Activated CD4-positive, CD25-positive, alpha-beta regulatory T cell treated with anti-CD3 and anti-CD28 coated beads, Interleukin-2, amount 50 U/mL, for 72 hours (primary cell): ENCODE data around the gene FMNL2.

ENCODE experiments used
- DNase-seq: peaks from one replicate; pipeline ENCODE4 v3.0.0; 2021

FMNL2 gene

DNA sequence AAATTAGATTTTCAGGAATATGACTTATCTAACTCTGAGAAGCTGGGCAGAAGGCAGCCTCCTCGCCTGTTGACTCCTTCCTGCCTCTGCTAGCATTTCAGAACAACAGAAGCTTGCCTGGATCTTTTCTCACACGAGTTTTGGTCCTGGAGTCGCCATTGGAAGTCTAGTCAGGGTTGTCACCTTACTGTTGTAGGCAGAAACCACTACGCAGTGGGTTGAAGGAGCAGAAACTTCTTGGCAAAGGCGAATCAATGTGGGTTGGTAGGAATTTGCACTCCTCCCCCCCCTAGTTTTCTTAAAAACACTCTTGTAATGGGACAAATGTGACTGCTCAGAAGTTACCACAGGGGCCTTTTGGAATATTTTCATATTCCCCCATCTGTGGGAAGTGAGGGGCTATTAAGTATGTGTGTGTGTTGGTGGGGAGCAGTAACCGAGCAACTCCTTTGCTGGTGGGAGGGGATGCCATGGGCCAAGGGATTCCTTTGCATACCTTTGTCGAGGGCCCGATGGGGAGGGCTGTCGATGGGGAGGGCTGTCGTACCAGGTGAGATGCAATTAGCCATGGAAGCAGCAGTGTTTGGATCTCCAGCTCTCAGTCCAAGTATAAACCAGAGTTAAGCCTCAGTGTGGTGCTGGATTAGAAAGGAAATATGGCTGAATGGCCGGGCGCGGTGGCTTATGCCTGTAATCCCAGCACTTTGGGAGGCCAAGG lies 117.4 kb downstream of the FMNL2 start:
- DNase-seq, result no peak

DNA sequence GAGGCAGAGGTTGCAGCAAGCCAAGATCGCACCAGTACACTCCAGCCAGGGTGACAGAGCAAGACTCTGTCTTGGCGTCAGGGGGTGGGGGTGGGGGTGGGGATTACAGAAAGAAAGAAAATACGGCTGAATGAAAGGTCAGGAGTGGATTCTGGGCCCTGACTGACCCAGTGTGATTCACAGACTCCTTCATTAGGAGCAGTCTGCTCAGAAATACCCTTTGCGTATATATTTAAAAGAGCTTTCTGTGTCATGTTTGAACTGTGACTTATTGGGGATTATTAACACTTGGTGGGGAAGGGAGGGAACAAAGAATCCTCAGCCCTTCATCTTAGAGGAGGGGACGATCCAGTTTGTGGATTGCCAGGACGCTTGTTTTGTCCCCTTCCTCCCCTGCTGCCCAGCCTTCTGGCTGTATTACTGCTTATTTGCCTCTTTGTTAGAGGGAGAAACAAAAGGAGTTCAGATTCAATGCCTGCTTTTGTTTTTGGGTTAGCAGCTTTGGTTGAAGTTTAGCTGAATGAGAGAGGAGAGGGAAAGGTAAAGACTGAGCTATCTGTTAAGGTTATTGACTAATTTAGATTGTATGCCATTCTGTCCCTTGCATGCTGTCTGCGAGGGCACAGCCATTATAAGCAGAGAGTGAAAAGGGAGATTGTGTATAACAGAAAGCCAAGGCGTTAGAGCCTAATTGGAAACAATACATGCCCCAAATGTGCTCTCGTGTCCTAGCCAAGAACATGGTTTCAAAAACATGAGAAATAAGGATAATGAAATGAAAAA lies 118.3 kb downstream of the FMNL2 start:
- no peak for DNase-seq

DNA sequence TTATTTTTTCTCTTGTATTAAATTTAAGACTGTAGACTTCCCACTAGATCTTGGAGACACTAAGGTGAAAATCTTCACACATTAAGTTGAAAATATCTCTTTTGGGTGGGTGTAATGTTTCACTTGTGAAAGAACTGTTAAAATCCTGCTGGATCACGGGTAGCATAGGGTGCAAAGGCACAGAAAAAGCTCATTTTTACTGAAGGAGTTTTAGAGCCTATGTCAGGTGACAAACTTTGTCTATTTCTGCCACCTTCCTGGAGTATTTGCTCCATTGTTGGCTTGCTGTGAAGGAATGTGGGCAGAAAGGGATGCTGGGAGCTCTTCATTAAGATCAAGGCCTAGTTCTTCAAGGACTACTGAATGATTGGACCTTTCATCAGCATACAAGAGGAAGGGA lies 119.4 kb downstream of the FMNL2 start:
- no peak for DNase-seq

DNA sequence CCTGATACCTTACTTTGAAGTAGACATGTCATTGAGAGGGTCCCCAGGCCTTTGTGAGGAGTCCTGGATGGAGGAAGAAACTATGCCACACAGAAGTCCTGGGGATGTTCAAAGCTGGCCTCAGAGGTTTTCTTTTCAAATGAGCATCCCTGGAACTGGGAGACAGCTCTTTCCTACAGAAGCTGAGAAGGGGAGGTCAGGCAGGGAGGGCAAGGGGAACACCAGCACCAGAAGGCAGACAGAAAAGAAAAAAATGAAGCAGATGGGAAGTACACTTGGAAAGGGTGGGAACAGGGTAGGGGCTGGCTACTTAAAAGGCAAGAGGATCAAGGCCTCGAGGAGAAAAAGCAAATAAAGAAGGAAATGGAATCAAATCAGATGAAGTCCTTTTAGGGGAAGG lies 120.0 kb downstream of the FMNL2 start:
- no peak for DNase-seq

- DNase-seq, result no peak
Observed at GRCh38 chr2:152455738-152456137, 120.8 kb downstream of the FMNL2 start.

- DNase-seq, result no peak
Observed at GRCh38 chr2:152456262-152456661, 121.3 kb downstream of the FMNL2 start.

- DNase-seq, result no peak
Observed at GRCh38 chr2:152458441-152458940, 123.5 kb downstream of the FMNL2 start.

- DNase-seq, result no peak
Observed at GRCh38 chr2:152459091-152459490, 124.1 kb downstream of the FMNL2 start.

DNA sequence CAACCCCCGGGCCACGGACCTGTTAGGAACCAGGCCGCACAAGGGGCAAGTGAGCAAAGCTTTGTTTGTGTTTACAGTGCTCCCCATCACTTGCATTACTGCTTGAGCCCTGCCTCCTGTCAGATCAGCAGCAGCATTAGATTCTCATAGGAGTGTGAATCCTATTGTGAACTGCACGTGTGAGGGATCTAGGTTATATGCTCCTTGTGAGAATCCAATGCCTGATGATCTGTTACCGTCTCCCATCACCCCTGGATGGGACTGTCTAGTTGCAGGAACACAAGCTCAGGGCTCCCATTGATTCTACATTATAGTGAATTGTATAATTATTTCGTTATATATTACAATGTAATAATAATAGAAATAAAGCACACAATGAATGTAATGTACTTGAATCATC lies 125.6 kb downstream of the FMNL2 start:
- no peak for DNase-seq

DNA sequence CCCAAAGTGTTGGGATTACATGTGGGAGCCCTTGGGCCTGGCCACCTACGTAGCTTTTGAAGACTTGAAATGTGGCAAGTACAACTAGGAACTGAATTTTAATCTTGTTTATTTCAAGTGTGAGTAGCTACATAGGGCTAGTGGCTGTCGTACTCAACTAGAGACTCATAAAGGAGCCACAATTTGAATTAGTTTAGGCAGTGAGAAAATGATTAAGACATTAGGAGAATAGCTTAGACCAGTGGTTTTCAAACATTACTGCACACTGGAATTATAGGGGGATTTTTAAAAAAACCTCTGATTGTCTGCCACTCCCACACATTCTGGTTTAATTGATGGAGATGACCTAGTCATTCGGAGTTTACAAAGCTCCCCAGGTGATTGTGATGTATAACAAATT lies 127.1 kb downstream of the FMNL2 start:
- no peak for DNase-seq

DNA sequence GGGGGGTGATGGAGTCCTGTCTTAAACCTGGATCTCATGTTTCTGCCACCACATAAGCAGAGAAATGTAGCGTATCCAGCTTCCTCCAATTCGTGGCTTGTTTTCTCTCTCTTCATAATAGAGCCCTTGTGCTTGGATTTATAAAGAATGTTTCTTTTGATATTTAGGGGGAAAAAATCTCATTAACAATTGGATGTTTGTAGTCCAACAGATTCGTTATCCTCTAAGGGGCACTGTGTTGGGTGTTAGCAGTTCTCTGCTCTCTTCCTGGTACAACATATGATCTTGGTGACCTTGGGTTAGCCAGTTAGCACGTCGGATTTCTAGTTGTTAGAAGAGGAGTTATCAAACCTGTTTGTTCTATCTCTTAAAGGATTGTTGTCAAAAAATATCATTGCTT lies 127.8 kb downstream of the FMNL2 start:
- DNase-seq, result no peak

DNA sequence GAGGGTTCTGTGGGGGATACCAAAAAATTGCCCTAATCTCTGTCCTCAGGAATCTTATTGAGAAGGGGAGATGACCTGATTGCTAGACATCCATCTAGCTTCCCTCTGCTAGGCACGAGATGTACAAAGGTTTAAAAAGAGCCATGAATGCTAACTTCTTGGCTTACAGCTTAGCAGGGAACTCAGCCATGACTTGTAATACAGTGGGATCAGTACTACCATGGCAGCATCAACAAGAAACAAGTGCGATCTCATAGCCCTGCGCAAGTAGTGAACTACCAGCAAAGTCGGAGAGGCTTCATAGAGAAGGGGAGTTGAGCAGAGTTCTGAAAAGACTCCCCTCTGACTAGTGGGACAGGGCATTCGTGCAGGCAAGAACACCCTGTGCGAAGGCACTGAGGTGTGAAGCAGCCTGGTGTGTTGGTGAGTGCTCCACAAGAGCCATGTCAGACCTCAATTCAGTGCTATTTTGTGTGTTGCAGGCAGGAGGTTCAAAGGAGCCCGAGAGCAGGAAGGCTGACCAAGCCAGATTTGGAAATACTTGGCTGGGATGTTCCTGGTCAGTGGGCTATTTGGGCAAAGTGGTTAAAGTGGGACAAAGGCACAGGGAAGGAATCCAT lies 130.0 kb downstream of the FMNL2 start:
- DNase-seq, result no peak

- no peak for DNase-seq
Observed at GRCh38 chr2:152465541-152465940, 130.6 kb downstream of the FMNL2 start.

GRCh38 chr2:152466041-152466440 lies 131.1 kb downstream of the FMNL2 start:
- DNase-seq, result no peak

DNA sequence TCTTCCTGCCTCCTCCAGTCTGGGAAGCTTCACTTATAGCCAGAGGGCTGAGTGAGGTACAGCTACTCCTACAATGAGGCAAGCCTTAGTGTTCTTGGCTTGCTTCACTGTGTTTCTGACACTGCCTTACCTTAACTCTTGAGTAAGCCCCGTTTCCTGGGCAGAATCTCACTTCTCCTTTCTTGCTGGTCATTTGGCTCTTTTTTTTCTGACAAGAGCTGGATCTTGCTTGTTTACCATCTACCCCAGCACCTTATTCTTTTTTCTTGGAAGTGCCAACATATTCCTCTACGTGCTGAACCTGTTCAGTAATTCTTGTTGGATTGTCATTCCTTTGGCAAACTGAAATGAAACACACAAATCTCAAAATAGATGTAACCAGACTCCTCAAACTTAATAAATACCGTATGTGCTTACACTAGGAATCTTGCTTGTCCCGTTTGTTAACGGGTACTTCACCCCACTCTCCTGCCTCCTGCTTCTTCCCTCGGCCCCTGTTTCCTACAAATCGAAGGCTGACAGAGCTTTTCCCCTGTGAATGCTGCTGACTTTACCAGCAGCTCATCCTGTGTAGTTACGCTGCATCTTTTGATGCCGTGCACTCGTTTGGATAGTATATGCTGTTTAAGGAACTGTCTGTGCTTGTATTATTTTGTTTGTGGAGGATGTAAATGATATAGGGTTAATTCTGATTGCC lies 132.2 kb downstream of the FMNL2 start:
- no peak for DNase-seq

- DNase-seq, result no peak
Observed at GRCh38 chr2:152467677-152468410, 132.9 kb downstream of the FMNL2 start.

DNA sequence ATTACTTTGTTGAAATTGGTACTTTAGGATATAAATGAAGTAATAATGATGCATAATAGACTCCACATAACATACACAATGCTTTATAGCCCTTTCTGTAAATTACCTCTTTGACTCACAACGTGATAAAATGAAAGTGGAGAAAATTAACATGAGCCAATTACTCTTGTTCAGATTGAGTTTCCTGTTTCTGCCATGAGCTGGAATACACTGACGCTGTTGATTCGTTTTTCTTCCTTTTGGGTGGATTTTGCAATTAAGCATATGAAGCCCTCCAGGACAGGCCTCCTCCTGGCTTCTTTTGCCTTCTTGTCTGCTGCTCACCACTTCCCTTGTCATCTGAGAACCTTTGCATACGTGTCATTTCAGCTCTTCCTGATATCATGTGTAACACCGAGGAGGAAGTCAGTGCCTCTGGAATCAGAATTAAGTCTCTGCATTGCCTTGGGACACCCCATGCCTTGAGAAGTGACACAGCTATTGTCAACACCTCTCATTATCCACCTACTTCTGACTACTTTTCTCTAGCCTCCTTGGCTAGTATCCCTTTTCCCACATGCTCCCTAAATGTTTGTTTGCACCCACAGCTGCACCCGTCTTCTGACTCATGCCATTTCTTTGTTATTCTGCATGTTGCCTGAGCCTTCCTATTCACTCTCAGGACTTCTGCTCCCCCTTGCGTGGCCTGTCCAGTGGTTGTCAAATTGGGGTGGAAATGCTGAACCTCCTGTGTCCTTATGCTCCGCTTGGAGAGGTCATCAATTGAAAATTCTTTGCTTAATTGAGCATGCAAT lies 134.1 kb downstream of the FMNL2 start:
- DNase-seq, result no peak

DNA sequence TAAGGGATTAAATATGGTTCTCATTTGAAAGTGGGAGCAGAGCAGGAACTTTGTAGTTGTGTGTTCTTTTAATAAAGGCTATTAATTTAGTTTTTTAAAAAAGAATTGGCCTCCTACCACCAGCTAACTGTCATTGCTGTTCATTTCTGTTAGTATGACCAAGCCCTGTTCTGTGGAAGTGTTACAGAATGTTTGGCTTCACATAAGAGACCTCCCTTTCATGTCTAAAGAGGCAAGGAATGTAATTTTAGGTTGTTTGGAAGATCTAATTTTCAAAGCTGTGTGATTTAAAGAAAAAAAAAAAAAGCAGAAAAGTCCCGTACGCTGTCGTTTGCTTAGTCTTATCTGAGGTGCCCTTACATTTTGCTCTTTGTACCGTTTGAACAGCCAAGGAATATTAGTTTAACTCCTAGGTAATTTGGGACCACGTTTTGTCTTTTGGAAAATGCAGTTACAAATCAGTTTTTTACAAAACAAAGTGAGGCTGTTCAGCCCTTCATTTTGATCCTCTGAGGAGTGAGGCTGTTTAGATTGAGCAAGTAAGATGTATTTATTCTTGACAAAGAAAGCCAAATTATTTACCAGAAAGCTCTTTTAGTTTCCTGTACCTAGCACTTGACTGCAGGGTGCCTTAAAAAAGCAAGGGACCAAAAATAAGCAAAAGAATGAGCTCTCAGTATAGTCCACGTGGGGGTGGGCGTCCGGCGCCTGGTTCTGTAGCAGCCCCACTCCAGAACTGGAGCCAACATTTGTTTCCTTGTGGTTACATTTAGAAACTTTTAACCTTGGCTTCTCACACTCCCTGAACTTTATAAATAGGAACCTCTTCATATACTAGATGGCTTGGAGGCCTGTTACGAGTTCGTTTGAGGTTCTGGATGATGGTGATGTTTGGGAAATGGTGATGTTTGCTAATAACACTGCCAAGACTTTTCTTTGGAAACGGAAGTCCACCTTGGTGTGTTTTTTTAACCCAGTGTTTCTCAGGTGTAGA lies 136.2 kb downstream of the FMNL2 start:
- no peak for DNase-seq

DNA sequence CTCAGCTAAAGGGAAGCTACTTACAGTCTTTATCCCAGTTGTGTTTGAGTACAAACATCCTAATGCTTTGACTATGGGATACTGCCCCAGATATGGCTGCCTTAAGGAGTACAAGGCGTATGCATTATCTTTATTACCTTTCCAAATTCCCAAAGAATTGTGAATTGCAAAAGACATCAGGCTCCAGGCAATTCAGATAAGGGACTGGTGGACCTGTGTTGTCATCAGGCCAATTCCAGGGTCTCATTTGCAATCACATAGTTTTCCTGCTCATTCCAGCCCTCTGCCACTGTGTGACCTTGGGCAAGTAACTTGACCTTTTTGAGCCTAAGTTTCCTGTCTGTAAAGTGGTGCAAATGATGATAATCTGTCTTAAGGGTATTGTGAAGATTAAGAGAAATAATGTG lies 137.5 kb downstream of the FMNL2 start:
- DNase-seq, result no peak

- DNase-seq, result no peak
Observed at GRCh38 chr2:152473151-152473857, 138.3 kb downstream of the FMNL2 start.
